A673 (cell line): ENCODE measurements around the gene GLCE. TPM values are rescaled to one million over a fixed set of nuclear protein-coding genes. Genes with fewer than 3 reads are reported as not detected.

Experiments
- BruUV-seq: library from RNA; stranded (reverse); fragments of 400-500 nt; replicated peaks from 2 replicates; lab custom pipeline; 2021; lab: Mats Ljungman, UMichigan
- CTCF ChIA-PET: fragments of 300-600 bp; sonication (Branson Sonifier 250); formaldehyde crosslinking; loops from one replicate; lab custom pipeline; 2022; ENCODE audit warnings: antibody characterized with exemption; lab: Charles Lee
- POLR2A ChIA-PET: fragments of 300-600 bp; sonication (Branson Sonifier 250); formaldehyde crosslinking; loops from one replicate; lab custom pipeline; 2022; ENCODE audit warnings: antibody characterized with exemption; ENCODE audit not compliant: low non-redundant PET; lab: Charles Lee
- DNase-seq: peaks from one replicate; pipeline ENCODE4 v3.0.0-alpha.2; 2015; ENCODE audit warnings: low spot score
- H3K27ac ChIP-seq: fragments of 200-600 bp; sonication (generic); 2 replicates; pipeline ENCODE4 v1.5.1; 2016; ENCODE audit warnings: mixed run types, low read depth, mild to moderate bottlenecking, mixed read lengths, antibody characterized with exemption, low read length; ENCODE audit not compliant: poor library complexity, severe bottlenecking
- H3K27me3 ChIP-seq: fragments of 200-600 bp; sonication (generic); replicated peaks from 2 replicates; pipeline ENCODE4 v1.6.1; 2017; ENCODE audit warnings: mixed run types, low read depth, mild to moderate bottlenecking, mixed read lengths, antibody characterized with exemption, low read length; ENCODE audit not compliant: insufficient read depth, poor library complexity
- H3K36me3 ChIP-seq: fragments of 200-600 bp; sonication (generic); 2 replicates; pipeline ENCODE4 v1.6.1; 2016; ENCODE audit warnings: mixed run types, mild to moderate bottlenecking, mixed read lengths, antibody characterized with exemption, low read length; ENCODE audit not compliant: insufficient read depth, poor library complexity, severe bottlenecking
- H3K4me1 ChIP-seq: fragments of 200-600 bp; sonication (generic); 2 replicates; pipeline ENCODE4 v1.6.1; 2017; ENCODE audit warnings: mixed run types, mild to moderate bottlenecking, mixed read lengths, antibody characterized with exemption, low read length; ENCODE audit not compliant: insufficient read depth, poor library complexity, severe bottlenecking
- H3K4me3 ChIP-seq: fragments of 200-600 bp; sonication (generic); 2 replicates; pipeline ENCODE4 v1.5.1; 2016; ENCODE audit warnings: low read depth, mixed run types, mild to moderate bottlenecking, mixed read lengths, low read length; ENCODE audit not compliant: poor library complexity, severe bottlenecking
- H3K9me3 ChIP-seq: fragments of 200-600 bp; sonication (generic); 2 replicates; pipeline ENCODE4 v1.6.1; 2016; ENCODE audit warnings: mixed run types, low read depth, mild to moderate bottlenecking, mixed read lengths, antibody characterized with exemption, low read length; ENCODE audit not compliant: poor library complexity, severe bottlenecking
- EZH2 ChIP-seq: fragments of 200-600 bp; sonication (generic); IDR thresholded peaks from 2 replicates; pipeline ENCODE4 v1.6.1; 2017; ENCODE audit warnings: borderline replicate concordance, low read depth, mild to moderate bottlenecking, mixed read lengths, antibody characterized with exemption, low read length; ENCODE audit not compliant: poor library complexity, severe bottlenecking
- intact Hi-C: fragments of 100-400 bp; cut with micrococcal nuclease; formaldehyde crosslinking; loops from one replicate; pipeline ENCODE4 v1.10.0; 2022; ENCODE audit not compliant: unreplicated experiment
- total RNA-seq: library from RNA; stranded (reverse); gene quantifications from 2 replicates; pipeline ENCODE4 v1.2.3, GENCODE V29; 2021
- TF ChIP-seq, protein P1 (sequence below): fragments of 300-800, 200-600 bp; sonication (generic); conservative IDR thresholded peaks from 2 replicates; pipeline ENCODE4 v1.5.1; 2017; ENCODE audit warnings: low read depth, mild to moderate bottlenecking, antibody characterized with exemption, low read length, moderate library complexity, mixed read lengths

The GLCE gene
- total RNA-seq, 1 experiment from 2014 or later: 44.6 TPM

DNA sequence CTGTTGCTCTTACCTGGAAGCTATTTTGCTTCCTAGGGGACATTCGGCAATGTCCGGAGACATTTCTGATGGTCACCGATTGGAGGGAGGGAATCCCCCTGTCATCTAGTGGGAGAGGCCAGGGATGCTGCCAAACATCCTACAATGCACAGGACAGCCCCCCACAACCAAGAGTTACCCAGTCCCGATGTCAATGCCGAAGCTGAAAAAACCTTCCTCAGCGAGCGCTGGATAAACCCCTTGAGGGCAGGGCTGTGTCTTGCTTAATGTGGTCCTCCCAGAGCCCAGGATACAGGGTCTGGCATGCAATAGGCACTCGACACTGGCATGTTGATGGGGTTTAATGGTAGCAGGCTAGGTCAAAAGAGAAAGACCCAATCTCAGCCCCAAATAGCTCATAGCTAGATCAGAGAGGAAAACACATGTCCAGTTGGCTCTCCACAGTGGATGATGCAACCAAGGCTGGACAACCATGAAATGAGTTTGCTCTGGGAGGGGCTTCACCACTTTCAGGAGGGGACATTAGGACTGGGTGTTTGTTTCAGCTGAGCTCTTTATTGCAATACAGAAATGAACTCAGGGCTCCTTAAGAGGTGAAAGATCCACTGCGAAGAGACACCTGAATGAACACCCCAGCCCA is 121.8 kb downstream of the GLCE start:
- peaks cover 11% of the 10 kb centered on the region for H3K4me1 ChIP-seq
- intact Hi-C loops: no loop called here
- TF ChIP-seq, protein P1, sequence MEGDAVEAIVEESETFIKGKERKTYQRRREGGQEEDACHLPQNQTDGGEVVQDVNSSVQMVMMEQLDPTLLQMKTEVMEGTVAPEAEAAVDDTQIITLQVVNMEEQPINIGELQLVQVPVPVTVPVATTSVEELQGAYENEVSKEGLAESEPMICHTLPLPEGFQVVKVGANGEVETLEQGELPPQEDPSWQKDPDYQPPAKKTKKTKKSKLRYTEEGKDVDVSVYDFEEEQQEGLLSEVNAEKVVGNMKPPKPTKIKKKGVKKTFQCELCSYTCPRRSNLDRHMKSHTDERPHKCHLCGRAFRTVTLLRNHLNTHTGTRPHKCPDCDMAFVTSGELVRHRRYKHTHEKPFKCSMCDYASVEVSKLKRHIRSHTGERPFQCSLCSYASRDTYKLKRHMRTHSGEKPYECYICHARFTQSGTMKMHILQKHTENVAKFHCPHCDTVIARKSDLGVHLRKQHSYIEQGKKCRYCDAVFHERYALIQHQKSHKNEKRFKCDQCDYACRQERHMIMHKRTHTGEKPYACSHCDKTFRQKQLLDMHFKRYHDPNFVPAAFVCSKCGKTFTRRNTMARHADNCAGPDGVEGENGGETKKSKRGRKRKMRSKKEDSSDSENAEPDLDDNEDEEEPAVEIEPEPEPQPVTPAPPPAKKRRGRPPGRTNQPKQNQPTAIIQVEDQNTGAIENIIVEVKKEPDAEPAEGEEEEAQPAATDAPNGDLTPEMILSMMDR: no peak
- TF ChIP-seq EZH2: no peak
- H3K4me3 ChIP-seq: no peak overlapping the region
- ChIA-PET CTCF (no interaction called here), POLR2A (no interaction called here)
- no peak for DNase-seq
- H3K27ac ChIP-seq: no peak overlapping the region
- no peaks in the 10 kb centered on the region for H3K36me3 ChIP-seq
- no peaks in the 10 kb centered on the region for H3K9me3 ChIP-seq
- BruUV-seq: no TSS peak
- H3K27me3 ChIP-seq: no peaks in the 10 kb centered on the region

DNA sequence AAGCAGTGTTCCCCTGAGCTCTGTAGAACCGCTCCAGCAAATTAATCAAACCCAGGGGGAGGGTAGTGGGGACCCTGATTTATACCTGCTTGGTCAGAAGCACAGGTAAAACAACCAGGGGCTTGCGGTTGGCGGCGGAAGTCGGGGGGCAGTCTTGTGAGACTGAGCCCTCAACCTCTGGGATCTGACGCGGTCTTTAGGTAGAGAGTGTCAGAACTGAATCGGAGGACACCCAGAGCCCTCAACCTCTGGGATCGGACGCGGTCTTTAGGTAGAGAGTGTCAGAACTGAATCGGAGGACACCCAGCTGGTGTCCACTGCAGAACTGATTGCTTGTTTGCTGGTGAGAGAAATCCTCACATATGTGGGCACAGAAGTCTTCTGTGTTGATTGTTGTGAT is 125.4 kb downstream of the GLCE start:
- no peaks in the 10 kb centered on the region for H3K27me3 ChIP-seq
- H3K4me3 ChIP-seq: no peak overlapping the region
- no peaks in the 10 kb centered on the region for H3K36me3 ChIP-seq
- POLR2A ChIA-PET: no interaction called here
- H3K9me3 ChIP-seq: no peaks in the 10 kb centered on the region
- no peak for DNase-seq
- BruUV-seq: no TSS peak
- H3K4me1 ChIP-seq: peaks cover 18% of the 10 kb centered on the region
- no peak overlapping the region for H3K27ac ChIP-seq
- intact Hi-C loops: no loop called here
- TF ChIP-seq EZH2: no peak
- TF ChIP-seq, protein P1: no peak
- CTCF ChIA-PET: no interaction called here

DNA sequence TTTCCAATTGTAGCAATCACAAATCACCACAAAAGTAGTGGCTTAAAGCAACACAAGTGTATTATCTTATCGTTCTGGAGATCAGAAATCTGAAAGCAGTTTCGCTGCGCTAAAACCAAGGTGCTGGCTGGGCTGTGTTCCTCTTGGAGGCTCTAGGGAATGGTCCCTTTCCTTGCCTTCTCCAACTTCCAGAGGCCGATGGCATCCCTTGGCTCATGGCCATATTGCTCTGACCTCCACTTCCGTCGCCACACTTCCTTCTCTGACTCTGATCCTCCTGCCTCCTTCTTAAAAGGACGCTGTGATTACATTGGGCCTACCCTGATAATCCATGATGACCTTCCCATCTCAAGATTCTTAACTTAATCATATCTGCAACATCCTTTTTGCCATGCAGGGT is 127.6 kb downstream of the GLCE start:
- CTCF ChIA-PET: no interaction called here
- intact Hi-C loops: no loop called here
- Histone ChIP-seq H3K36me3 (no peaks in the 10 kb centered on the region), H3K9me3 (no peaks in the 10 kb centered on the region), H3K27me3 (no peaks in the 10 kb centered on the region), H3K4me3 (no peak overlapping the region), H3K4me1 (peaks cover 14% of the 10 kb centered on the region), H3K27ac (no peak overlapping the region)
- BruUV-seq: no TSS peak
- DNase-seq: no peak
- no peak for TF ChIP-seq EZH2
- TF ChIP-seq, protein P1: no peak
- POLR2A ChIA-PET: no interaction called here
